ELR (cell line): ENCODE data around the gene ACSM2A.
A peak's percentile ranks its signal among the peaks of the same experiment; 100 is the strongest.
"Not testable (repeated sequence)": the region's sequence is repeated elsewhere in the genome, so short reads cannot be mapped to it uniquely, and the experiment has no call there.

Source experiments
- DNase-seq: peaks from one replicate; pipeline ENCODE4 v3.0.0-alpha.2; 2015; ENCODE audit warnings: low read depth

Gene ACSM2A

DNA sequence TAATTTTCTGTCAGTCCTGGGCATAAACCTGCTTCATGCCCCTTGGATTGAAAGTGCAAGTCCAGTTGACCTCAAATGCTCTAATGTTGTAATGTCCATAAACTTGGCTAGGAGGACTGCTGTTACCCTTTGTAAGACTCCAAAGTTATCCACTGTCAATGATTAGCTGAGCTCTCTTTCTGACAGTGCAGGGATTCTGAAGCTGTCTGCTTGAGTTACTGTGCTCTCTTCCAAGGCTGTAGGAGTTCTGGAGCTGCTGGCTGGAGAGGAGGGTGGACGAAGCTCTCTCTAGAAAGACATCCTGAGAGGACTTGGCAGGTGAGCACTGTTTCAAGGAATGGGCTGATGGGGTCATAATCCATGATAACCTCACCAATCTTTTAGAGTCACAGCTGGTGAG lies at the start of gene ACSM2A:
Gene ACSM2A (plus strand): TSS at position 158 of the 400 bp plus-strand sequence. CDS start 8,594 bp downstream, outside the sequence.
- DNase-seq: not testable (repeated sequence)

GRCh38 chr16:20402651-20403050 lies 48.7 kb upstream of the ACSM2A start:
- no peak for DNase-seq

- DNase-seq: no peak
These were observed 46.7 kb upstream of the ACSM2A start, which contains the start of gene PDILT for GRCh38 chr16:20404637-20405036. PDILT (minus strand) TSS chr16:20404737; CDS start chr16:20399300, 5,437 bp downstream.

DNA sequence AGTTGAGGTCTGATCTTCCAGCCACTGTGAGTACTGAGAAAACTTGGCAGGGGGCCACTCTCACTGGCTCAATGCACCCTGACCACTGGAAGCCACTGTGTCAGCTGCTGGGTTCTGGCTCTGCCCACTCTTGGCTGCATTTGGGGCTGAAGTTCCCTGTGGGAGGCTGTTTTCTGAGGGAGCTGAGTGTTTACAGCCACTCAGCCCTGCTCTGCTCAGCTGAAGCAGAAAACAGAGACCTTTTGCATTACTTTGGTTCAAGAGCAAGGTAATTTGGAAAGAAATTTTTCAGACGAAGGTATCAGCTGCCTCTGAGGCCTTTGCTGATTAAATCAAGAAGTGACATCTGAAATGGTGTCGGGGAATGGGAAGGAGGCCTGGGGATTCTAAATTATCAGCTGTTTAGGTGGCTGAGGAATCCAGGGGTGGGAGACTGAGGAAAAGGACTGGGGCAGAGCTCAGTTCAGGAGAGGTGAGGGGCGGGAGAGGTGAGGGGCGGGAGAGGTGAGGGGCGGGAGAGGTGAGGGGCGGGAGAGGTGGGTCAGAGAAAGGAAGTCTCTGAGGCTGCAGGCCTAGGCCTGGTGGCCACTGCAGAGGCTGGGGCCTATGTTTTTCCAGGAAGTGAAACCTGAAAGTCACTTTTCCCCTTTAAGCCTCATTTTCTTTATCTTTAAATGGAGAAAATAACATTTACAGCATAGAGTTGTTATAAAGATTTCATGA lies 41.8 kb upstream of the ACSM2A start, which contains the start of gene ACSM5:
Gene ACSM5 (plus strand): TSS at position 137 of the 723 bp plus-strand sequence. CDS start 1,951 bp downstream, outside the sequence.
- DNase-seq: no peak

- DNase-seq: peak; percentile 14
These were observed 41.1 kb upstream of the ACSM2A start for GRCh38 chr16:20410121-20410723.

GRCh38 chr16:20411055-20411454 lies 40.3 kb upstream of the ACSM2A start:
- no peak for DNase-seq

DNA sequence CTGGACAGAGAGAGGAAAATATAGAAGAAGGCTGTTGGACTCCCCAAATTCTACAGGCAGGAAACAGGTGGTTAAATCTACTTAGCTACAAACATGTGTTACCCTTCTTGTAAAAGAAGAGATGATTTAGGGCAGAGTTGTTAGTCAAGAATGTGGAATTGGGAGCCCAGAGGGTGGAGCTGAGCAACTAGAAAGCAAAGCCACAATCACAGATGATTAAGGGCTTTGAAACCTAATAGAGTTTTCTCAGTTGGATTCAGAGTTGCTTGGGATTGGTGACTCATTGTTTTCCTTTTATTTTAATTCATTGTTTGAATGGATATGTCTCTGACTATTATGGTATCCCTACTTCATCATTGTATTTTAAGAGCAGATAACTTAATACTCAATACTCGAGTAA lies 35.8 kb upstream of the ACSM2A start:
- DNase-seq: peak; percentile 6

DNA sequence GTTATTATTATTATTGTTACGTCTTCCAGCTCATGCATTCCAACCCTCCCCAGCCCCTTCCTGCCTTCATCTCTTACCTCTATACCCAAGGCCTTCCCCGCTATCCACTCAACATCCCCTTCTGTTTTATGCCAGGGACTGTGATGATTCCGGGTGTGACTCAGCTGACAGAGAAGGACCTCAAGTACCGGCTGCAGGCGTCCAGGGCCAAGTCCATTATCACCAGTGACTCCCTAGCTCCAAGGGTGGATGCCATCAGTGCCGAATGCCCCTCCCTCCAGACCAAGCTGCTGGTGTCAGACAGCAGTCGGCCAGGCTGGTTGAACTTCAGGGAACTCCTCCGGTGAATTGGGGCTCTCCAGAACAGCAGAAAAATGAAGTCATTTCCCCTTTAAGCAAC lies 32.2 kb upstream of the ACSM2A start:
- not testable (repeated sequence) for DNase-seq

- DNase-seq: not testable (repeated sequence)
These were observed 29.6 kb upstream of the ACSM2A start for GRCh38 chr16:20421748-20422147.

GRCh38 chr16:20423772-20424128 lies 27.6 kb upstream of the ACSM2A start:
- DNase-seq: not testable (repeated sequence)

- DNase-seq: no peak
These were observed 27.0 kb upstream of the ACSM2A start for GRCh38 chr16:20424129-20424866.

DNA sequence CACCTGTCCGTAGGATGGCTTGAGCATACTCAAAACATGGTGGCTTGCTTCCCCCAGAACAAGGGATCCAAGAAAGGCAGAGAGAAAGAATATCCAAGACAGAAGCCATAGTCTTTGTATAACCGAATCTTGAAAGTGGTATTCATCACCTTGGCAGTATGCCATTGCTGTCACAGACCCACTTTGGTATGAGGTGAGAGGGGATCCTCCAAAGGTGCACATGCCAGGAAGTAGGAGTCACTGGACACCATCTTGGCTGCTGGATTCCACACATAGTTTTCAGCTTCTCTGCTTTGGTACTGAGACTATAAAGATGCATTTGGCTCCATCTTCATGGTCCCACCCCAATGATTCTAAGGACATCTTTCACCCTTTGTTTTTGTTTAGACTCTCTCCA lies 23.9 kb upstream of the ACSM2A start:
- DNase-seq: not testable (repeated sequence)

DNA sequence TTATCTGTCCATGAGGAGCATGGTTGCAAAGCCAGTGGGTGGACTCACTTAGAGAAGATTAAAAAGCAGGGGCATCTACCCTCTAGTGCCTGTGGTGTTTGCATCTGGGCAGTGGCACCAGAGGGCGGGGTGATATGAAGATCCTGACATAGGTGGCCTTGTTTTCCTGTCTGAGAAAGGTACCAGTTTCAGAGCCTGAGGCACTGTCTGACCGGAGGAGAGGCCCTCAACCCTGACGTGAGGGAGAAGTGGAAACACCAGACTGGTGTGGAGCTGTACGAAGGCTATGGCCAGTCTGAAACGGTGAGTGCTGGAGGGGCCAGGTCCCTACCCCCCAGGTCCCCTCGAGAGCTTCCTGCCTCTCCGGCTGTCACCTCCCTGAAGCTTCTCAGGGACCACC lies 21.8 kb upstream of the ACSM2A start:
- DNase-seq: not testable (repeated sequence)

DNA sequence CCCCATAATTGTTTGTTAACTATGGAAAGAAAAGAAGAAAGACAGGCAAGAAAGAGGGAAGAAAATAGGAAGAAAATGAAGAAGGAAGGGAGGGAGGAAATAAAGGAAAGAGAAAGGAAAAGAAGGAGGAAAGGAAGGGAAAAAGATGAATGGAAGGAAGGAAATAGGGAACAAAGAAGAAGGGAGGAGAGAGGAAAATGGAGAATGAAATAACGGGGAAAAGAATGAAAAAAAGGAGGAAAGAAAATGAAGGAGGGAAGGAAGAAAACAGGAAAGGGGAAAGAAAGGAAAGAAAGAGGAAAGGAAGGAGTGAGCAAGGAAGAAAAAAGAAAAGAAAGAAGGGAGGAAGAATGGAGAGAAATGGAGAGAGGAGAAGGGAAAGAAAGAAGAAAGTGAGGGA lies 20.8 kb upstream of the ACSM2A start:
- DNase-seq: not testable (repeated sequence)

DNA sequence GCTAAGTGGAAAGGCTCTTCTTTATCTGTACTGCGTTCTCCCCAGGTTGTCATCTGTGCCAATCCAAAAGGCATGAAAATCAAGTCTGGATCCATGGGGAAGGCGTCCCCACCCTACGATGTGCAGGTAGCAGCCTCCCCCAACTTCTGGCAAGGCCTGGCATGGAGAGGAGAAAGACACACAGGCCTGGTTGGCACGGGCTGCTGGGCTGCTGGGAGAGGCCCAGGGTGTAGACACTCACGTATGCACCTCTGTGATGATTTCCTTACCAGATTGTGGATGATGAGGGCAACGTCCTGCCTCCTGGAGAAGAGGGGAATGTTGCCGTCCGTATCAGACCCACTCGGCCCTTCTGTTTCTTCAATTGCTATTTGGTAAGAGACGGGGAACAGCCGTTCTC lies 20.4 kb upstream of the ACSM2A start:
- DNase-seq: no peak

DNA sequence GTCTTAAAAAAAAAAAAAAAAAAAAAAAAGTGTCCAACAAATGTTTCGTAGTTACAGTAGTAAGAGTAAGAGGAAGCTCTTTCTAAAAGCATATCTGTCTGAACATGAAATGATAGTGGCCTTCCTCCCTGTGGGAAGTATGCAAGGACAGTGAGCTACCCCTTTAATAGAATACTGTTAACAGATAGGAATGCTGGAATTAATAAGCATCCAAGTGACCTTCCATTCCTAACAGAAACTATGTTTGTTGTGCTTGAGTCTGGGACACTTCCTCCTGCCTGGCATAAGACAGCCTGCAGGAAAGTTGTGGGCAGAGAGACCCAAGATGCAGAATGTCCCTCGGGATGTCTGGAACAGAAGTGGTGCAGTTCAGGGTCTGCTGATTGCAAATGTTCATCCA lies 12.4 kb upstream of the ACSM2A start:
- not testable (repeated sequence) for DNase-seq

GRCh38 chr16:20439820-20440231 lies 11.5 kb upstream of the ACSM2A start:
- not testable (repeated sequence) for DNase-seq

- not testable (repeated sequence) for DNase-seq
These were observed 10.6 kb upstream of the ACSM2A start for GRCh38 chr16:20440731-20441130.

DNA sequence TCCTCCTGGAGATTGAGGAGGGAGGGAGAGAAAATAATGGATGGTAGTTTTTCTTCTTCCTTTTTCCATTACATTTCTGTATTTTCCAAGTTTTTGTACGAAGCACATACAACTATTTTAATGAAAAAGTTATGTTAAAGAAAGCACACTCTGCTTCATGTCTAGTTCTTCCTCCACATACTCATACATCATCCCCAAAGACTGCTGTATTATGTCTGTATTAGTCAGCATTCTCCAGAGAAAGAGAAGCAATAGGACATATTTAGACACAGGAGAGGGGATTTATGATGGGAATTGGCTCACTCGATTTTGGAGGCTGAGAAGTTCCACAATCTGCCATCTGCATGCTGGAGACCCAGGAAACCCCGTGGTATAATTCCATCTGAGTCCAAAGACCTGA lies 10.1 kb upstream of the ACSM2A start:
- DNase-seq: no peak

GRCh38 chr16:20441859-20442258 lies 9.5 kb upstream of the ACSM2A start:
- DNase-seq: not testable (repeated sequence)

DNA sequence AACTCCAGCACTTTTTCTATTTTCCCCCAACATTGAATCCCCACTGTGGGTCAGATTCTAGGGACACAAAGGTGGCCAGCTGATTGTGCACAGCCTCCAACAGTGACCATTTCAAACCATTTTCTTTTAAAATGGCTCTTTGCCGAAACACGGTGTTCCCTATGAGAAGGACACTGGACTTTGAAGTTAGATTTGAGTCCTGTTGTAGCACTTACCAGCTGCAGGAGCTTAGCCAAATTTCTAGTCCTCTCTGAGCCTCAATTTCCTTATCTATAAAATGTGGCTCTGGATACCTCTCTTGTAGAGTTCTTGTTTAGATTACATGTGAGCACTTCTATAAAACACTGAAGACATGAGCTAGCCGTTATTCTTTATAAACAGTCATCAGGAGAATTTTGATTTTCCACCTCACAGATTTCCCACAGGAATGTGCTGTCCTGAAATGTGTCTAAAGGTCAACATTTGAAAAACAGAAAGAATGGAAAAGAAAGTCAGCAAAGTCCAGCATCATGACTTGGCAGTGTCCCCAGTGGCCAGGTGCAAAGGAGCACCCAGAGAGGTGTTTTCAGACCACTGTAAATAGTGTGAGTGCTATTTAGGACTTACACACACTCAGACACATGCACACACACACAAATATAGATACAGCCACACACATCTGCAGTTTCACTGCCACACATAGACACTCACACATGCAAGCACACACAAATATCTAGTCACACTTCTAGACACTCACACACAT lies 4.5 kb upstream of the ACSM2A start:
- DNase-seq: not testable (repeated sequence)

DNA sequence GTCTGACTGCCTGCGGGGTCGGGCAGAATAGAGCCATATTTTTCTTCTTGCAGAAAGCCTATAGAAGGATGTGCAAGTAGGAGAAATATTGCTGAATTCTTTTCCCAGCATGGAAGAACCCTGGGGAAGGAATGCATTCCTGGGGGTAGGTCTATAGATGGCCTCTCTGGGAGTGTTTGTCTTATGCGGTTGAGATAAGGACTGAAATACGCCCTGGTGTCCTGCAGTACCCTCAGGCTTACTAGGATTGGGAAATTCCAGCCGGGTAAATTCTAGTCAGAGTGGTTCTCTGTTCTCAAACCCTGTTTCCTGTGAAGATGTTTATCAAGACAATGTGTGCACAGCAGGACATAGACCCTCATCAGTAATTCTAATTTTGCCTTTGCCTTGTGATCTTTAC lies 2.3 kb downstream of the ACSM2A start:
- DNase-seq: not testable (repeated sequence)
